ENCODE measurements around the gene CORO2B. TPM values are rescaled to one million over a fixed set of nuclear protein-coding genes. Genes with fewer than 3 reads are reported as not detected.

CORO2B gene
- total RNA-seq, 1 donor from 2014 or later = 0.43 TPM

- Mint-ChIP-seq H3K27ac (no peak overlapping the region), H3K27me3 (ENCODE audit: low read depth) (peaks cover 8% of the 10 kb centered on the region), H3K4me3 (ENCODE audit: low read depth) (no peak overlapping the region), H3K4me1 (ENCODE audit: low read depth) (peaks cover 2% of the 10 kb centered on the region), H3K36me3 (ENCODE audit: low read depth) (no peaks in the 10 kb centered on the region), H3K9me3 (no peaks in the 10 kb centered on the region)
- DNase-seq (ENCODE audit: low spot score) = no peak
- intact Hi-C loops (cut with micrococcal nuclease) = no loop called here
Observed at GRCh38 chr15:68715111-68715510, 136.3 kb downstream of the CORO2B start.

- Mint-ChIP-seq H3K36me3 (ENCODE audit: low read depth) (no peaks in the 10 kb centered on the region), H3K4me3 (ENCODE audit: low read depth) (no peak overlapping the region), H3K27me3 (ENCODE audit: low read depth) (peaks cover 6% of the 10 kb centered on the region), H3K9me3 (no peaks in the 10 kb centered on the region), H3K4me1 (ENCODE audit: low read depth) (peaks cover 2% of the 10 kb centered on the region), H3K27ac (no peak overlapping the region)
- intact Hi-C loops (cut with micrococcal nuclease) = no loop called here
- DNase-seq (ENCODE audit: low spot score) = no peak
Observed at GRCh38 chr15:68717951-68718350, 139.2 kb downstream of the CORO2B start.

GRCh38 chr15:68718468-68718867 is 139.7 kb downstream of the CORO2B start:
- H3K36me3 Mint-ChIP-seq (ENCODE audit: low read depth) = no peaks in the 10 kb centered on the region
- intact Hi-C loops (cut with micrococcal nuclease) = no loop called here
- peaks cover 6% of the 10 kb centered on the region for H3K27me3 Mint-ChIP-seq (ENCODE audit: low read depth)
- H3K27ac Mint-ChIP-seq = no peak overlapping the region
- H3K4me1 Mint-ChIP-seq (ENCODE audit: low read depth) = peaks cover 2% of the 10 kb centered on the region
- H3K4me3 Mint-ChIP-seq (ENCODE audit: low read depth) = no peak overlapping the region
- DNase-seq (ENCODE audit: low spot score) = no peak
- no peaks in the 10 kb centered on the region for H3K9me3 Mint-ChIP-seq

- Mint-ChIP-seq H3K27me3 (ENCODE audit: low read depth) (peaks cover 6% of the 10 kb centered on the region), H3K4me3 (ENCODE audit: low read depth) (no peak overlapping the region), H3K36me3 (ENCODE audit: low read depth) (no peaks in the 10 kb centered on the region), H3K9me3 (no peaks in the 10 kb centered on the region), H3K4me1 (ENCODE audit: low read depth) (peaks cover 2% of the 10 kb centered on the region), H3K27ac (no peak overlapping the region)
- DNase-seq (ENCODE audit: low spot score) = no peak
- intact Hi-C loops (cut with micrococcal nuclease) = no loop called here
Observed at GRCh38 chr15:68719051-68719450, 140.3 kb downstream of the CORO2B start.

GRCh38 chr15:68719672-68720071 is 140.9 kb downstream of the CORO2B start:
- Mint-ChIP-seq H3K27me3 (ENCODE audit: low read depth) (peaks cover 8% of the 10 kb centered on the region), H3K4me1 (ENCODE audit: low read depth) (peaks cover 2% of the 10 kb centered on the region), H3K27ac (no peak overlapping the region), H3K36me3 (ENCODE audit: low read depth) (no peaks in the 10 kb centered on the region), H3K9me3 (no peaks in the 10 kb centered on the region), H3K4me3 (ENCODE audit: low read depth) (no peak overlapping the region)
- intact Hi-C loops (cut with micrococcal nuclease) = no loop called here
- DNase-seq (ENCODE audit: low spot score) = no peak

- intact Hi-C loops (cut with micrococcal nuclease) = no loop called here
- Mint-ChIP-seq H3K4me3 (ENCODE audit: low read depth) (no peak overlapping the region), H3K9me3 (no peaks in the 10 kb centered on the region), H3K4me1 (ENCODE audit: low read depth) (peaks cover 2% of the 10 kb centered on the region), H3K27me3 (ENCODE audit: low read depth) (peaks cover 12% of the 10 kb centered on the region), H3K27ac (no peak overlapping the region), H3K36me3 (ENCODE audit: low read depth) (no peaks in the 10 kb centered on the region)
- DNase-seq (ENCODE audit: low spot score) = no peak
Observed at GRCh38 chr15:68721886-68722285, 143.1 kb downstream of the CORO2B start.

GRCh38 chr15:68725736-68726135 is 146.9 kb downstream of the CORO2B start:
- Mint-ChIP-seq H3K9me3 (no peaks in the 10 kb centered on the region), H3K4me1 (ENCODE audit: low read depth) (no peaks in the 10 kb centered on the region), H3K36me3 (ENCODE audit: low read depth) (no peaks in the 10 kb centered on the region), H3K27me3 (ENCODE audit: low read depth) (peaks cover 10% of the 10 kb centered on the region), H3K4me3 (ENCODE audit: low read depth) (no peak overlapping the region), H3K27ac (no peak overlapping the region)
- no peak for DNase-seq (ENCODE audit: low spot score)
- intact Hi-C loops (cut with micrococcal nuclease) = no loop called here

GRCh38 chr15:68726246-68726645 is 147.5 kb downstream of the CORO2B start:
- H3K36me3 Mint-ChIP-seq (ENCODE audit: low read depth) = no peaks in the 10 kb centered on the region
- intact Hi-C loops (cut with micrococcal nuclease) = no loop called here
- no peak for DNase-seq (ENCODE audit: low spot score)

GRCh38 chr15:68729789-68730411 is 151.1 kb downstream of the CORO2B start:
- no peak for DNase-seq (ENCODE audit: low spot score)
- Mint-ChIP-seq H3K4me3 (ENCODE audit: low read depth) (no peak overlapping the region), H3K9me3 (no peaks in the 10 kb centered on the region), H3K36me3 (ENCODE audit: low read depth) (no peaks in the 10 kb centered on the region), H3K27me3 (ENCODE audit: low read depth) (peaks cover 21% of the 10 kb centered on the region), H3K27ac (no peak overlapping the region), H3K4me1 (ENCODE audit: low read depth) (peaks cover 3% of the 10 kb centered on the region)
- intact Hi-C loops (cut with micrococcal nuclease) = loop anchor here (1.0 to 5.0 kb wide), 2 partner anchors 97 to 146 kb away; no protein-coding TSS in a partner anchor

More at GRCh38 chr15:68726246-68726645, 147.5 kb downstream of the CORO2B start:
- Mint-ChIP-seq H3K27ac (no peak overlapping the region), H3K9me3 (no peaks in the 10 kb centered on the region), H3K4me3 (ENCODE audit: low read depth) (no peak overlapping the region), H3K27me3 (ENCODE audit: low read depth) (peaks cover 10% of the 10 kb centered on the region), H3K4me1 (ENCODE audit: low read depth) (no peaks in the 10 kb centered on the region)

- Mint-ChIP-seq H3K27me3 (ENCODE audit: low read depth) (peaks cover 22% of the 10 kb centered on the region), H3K27ac (no peak overlapping the region), H3K9me3 (no peaks in the 10 kb centered on the region), H3K4me3 (ENCODE audit: low read depth) (no peak overlapping the region), H3K4me1 (ENCODE audit: low read depth) (peaks cover 3% of the 10 kb centered on the region), H3K36me3 (ENCODE audit: low read depth) (no peaks in the 10 kb centered on the region)
- intact Hi-C loops (cut with micrococcal nuclease) = loop anchor here (1.0 to 5.0 kb wide), 2 partner anchors 97 to 146 kb away; no protein-coding TSS in a partner anchor
- DNase-seq (ENCODE audit: low spot score) = no peak
Observed at GRCh38 chr15:68730471-68730919, 151.7 kb downstream of the CORO2B start.

- Mint-ChIP-seq H3K36me3 (ENCODE audit: low read depth) (no peaks in the 10 kb centered on the region), H3K9me3 (no peaks in the 10 kb centered on the region), H3K27me3 (ENCODE audit: low read depth) (peaks cover 22% of the 10 kb centered on the region), H3K4me3 (ENCODE audit: low read depth) (no peak overlapping the region), H3K27ac (no peak overlapping the region), H3K4me1 (ENCODE audit: low read depth) (peaks cover 3% of the 10 kb centered on the region)
- intact Hi-C loops (cut with micrococcal nuclease) = loop anchor here (1.0 to 5.0 kb wide), 2 partner anchors 96 to 145 kb away; no protein-coding TSS in a partner anchor
- DNase-seq (ENCODE audit: low spot score) = no peak
Observed at GRCh38 chr15:68730976-68731897, 152.4 kb downstream of the CORO2B start.

- Mint-ChIP-seq H3K9me3 (no peaks in the 10 kb centered on the region), H3K4me3 (ENCODE audit: low read depth) (no peak overlapping the region), H3K4me1 (ENCODE audit: low read depth) (peaks cover 3% of the 10 kb centered on the region), H3K27ac (no peak overlapping the region), H3K27me3 (ENCODE audit: low read depth) (peaks cover 20% of the 10 kb centered on the region), H3K36me3 (ENCODE audit: low read depth) (no peaks in the 10 kb centered on the region)
- intact Hi-C loops (cut with micrococcal nuclease) = loop anchor here (5.0 kb wide), 1 partner anchor 95 kb away; no protein-coding TSS in a partner anchor
- DNase-seq (ENCODE audit: low spot score) = no peak
Observed at GRCh38 chr15:68732451-68732850, 153.7 kb downstream of the CORO2B start.

- Mint-ChIP-seq H3K27ac (no peak overlapping the region), H3K4me3 (ENCODE audit: low read depth) (no peak overlapping the region), H3K9me3 (no peaks in the 10 kb centered on the region), H3K36me3 (ENCODE audit: low read depth) (no peaks in the 10 kb centered on the region), H3K4me1 (ENCODE audit: low read depth) (peaks cover 3% of the 10 kb centered on the region), H3K27me3 (ENCODE audit: low read depth) (peaks cover 20% of the 10 kb centered on the region)
- no peak for DNase-seq (ENCODE audit: low spot score)
- intact Hi-C loops (cut with micrococcal nuclease) = loop anchor here (5.0 kb wide), 1 partner anchor 94 kb away; no protein-coding TSS in a partner anchor
Observed at GRCh38 chr15:68733666-68734065, 154.9 kb downstream of the CORO2B start.
